ENCODE data around the gene PRSS2.

DNA sequence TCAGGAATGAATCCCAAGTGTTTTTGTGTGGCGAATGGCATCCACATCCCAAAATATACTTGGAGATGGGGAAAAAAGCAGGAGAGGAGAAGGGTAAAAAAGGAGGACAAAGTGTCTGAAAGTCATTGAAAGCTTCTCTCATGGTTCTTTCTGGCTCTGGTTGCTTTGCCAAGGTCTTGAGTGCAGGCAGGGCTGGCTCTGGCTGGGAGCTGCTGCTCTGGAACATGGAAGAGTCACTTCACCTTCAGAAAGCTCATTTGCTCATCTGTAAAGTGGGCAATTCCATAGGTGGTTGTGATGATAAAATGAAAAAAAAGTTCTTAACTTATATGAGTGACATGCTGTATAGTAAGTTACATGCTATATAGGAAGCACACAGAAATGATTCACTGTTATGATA is 2.9 kb upstream of the PRSS2 start:
- TF ChIP-seq, protein P1, sequence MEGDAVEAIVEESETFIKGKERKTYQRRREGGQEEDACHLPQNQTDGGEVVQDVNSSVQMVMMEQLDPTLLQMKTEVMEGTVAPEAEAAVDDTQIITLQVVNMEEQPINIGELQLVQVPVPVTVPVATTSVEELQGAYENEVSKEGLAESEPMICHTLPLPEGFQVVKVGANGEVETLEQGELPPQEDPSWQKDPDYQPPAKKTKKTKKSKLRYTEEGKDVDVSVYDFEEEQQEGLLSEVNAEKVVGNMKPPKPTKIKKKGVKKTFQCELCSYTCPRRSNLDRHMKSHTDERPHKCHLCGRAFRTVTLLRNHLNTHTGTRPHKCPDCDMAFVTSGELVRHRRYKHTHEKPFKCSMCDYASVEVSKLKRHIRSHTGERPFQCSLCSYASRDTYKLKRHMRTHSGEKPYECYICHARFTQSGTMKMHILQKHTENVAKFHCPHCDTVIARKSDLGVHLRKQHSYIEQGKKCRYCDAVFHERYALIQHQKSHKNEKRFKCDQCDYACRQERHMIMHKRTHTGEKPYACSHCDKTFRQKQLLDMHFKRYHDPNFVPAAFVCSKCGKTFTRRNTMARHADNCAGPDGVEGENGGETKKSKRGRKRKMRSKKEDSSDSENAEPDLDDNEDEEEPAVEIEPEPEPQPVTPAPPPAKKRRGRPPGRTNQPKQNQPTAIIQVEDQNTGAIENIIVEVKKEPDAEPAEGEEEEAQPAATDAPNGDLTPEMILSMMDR (conservative IDR thresholded peaks at IDR 0.05 in 1 of 2, IDR thresholded peaks at IDR 0.05 in 1 of 2; ENCODE audit: low read depth in 1 of 2, low read length in 2 of 2) = no peak
- TF ChIP-seq EZH2 (IDR thresholded peaks at IDR 0.05; ENCODE audit: low read length, missing control alignments) = no peak
